GM12878 (cell line): ENCODE results near the gene TENT5A.

ENCODE experiments used
- EP300 ChIP-seq, 2 experiments: fragments of 150-350 bp in 1 of 2; IDR thresholded peaks; 2 replicates each; pipeline ENCODE4 v1.6.1; 2011 to 2012; ENCODE audit warnings: low read depth in 2 of 2, low read length in 2 of 2, borderline replicate concordance in 1 of 2, improper control_type of control experiment in 1 of 2, inconsistent platforms in 1 of 2; ENCODE audit not compliant: control insufficient read depth in 1 of 2
- EZH2 ChIP-seq: IDR thresholded peaks from 2 replicates; pipeline ENCODE4 v1.6.1; 2012; ENCODE audit warnings: low read depth, mild to moderate bottlenecking, control low read depth, inconsistent platforms, low read length, borderline replicate concordance; ENCODE audit not compliant: control insufficient read depth
- GABPA ChIP-seq: IDR thresholded peaks from 2 replicates; pipeline ENCODE4 v1.6.1; 2014; ENCODE audit warnings: antibody characterized with exemption, low read depth, mild to moderate bottlenecking, inconsistent platforms
- MTA2 ChIP-seq: fragments of 450-650 bp; IDR thresholded peaks from 2 replicates; pipeline ENCODE4 v1.6.1; 2016; ENCODE audit warnings: low read depth, mild to moderate bottlenecking, moderate library complexity
- POLR2A ChIP-seq: IDR thresholded peaks from 2 replicates; pipeline ENCODE4 v1.6.1; 2011; ENCODE audit warnings: low read depth, mild to moderate bottlenecking, low read length
- POLR2AphosphoS5 ChIP-seq: IDR thresholded peaks from 2 replicates; pipeline ENCODE4 v1.6.1; 2011; ENCODE audit warnings: mild to moderate bottlenecking, low read length, inconsistent platforms
- SMC3 ChIP-seq: IDR thresholded peaks from 2 replicates; pipeline ENCODE4 v1.6.1; 2011; ENCODE audit warnings: low read length, improper control_type of control experiment, borderline replicate concordance
- TF ChIP-seq, protein P1 (sequence below), 3 experiments: IDR thresholded peaks in 2 of 3; conservative IDR thresholded peaks in 1 of 3; 2 replicates each; pipeline ENCODE4 v1.5.1; 2011; ENCODE audit warnings: low read depth in 3 of 3, low read length in 3 of 3, mild to moderate bottlenecking in 3 of 3, control low read depth in 2 of 3, moderate library complexity in 2 of 3, inconsistent platforms in 1 of 3, mixed read lengths in 1 of 3; ENCODE audit not compliant: control insufficient read depth in 2 of 3, insufficient read depth in 1 of 3; ENCODE audit errors: extremely low read depth in 1 of 3
- TF ChIP-seq, protein P2 (sequence below): IDR thresholded peaks from 2 replicates; pipeline ENCODE4 v1.6.1; 2011; ENCODE audit warnings: low read depth, mild to moderate bottlenecking, low read length, moderate library complexity, borderline replicate concordance; ENCODE audit errors: extremely low read depth
- TF ChIP-seq, protein P3 (sequence below): IDR thresholded peaks from 2 replicates; pipeline ENCODE4 v1.6.1; 2012; ENCODE audit warnings: mild to moderate bottlenecking, low read depth, low read length

DNA sequence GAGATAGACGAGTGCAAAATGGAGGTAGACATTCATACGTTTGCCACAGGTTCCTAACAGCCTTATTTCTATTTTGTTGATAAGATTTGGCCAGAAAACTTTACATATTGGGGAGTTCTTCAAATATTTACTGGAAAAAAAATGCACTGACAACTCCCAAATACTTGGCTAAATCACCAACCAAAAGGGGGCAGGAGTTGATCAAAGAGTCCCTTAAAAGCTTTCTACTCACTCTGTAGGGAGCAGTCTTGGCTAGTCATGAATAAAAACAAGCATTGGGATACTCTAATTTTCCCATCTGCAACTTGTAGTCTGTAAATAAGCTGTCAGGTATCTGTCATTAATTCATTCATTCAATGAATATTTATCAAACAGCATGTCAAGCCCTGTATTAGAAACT is 18.4 kb downstream of the TENT5A start:
- TF ChIP-seq MTA2 (no peak), POLR2A (no peak), EP300 (IDR thresholded peaks at IDR 0.05; ENCODE audit: borderline replicate concordance in 1 of 2, control insufficient read depth in 1 of 2, low read depth in 2 of 2, low read length in 2 of 2) (no peak), SMC3 (no peak; the same call in 1 of the 2 replicates), EZH2 (no peak), GABPA (no peak), POLR2AphosphoS5 (no peak)
- TF ChIP-seq, protein P1, sequence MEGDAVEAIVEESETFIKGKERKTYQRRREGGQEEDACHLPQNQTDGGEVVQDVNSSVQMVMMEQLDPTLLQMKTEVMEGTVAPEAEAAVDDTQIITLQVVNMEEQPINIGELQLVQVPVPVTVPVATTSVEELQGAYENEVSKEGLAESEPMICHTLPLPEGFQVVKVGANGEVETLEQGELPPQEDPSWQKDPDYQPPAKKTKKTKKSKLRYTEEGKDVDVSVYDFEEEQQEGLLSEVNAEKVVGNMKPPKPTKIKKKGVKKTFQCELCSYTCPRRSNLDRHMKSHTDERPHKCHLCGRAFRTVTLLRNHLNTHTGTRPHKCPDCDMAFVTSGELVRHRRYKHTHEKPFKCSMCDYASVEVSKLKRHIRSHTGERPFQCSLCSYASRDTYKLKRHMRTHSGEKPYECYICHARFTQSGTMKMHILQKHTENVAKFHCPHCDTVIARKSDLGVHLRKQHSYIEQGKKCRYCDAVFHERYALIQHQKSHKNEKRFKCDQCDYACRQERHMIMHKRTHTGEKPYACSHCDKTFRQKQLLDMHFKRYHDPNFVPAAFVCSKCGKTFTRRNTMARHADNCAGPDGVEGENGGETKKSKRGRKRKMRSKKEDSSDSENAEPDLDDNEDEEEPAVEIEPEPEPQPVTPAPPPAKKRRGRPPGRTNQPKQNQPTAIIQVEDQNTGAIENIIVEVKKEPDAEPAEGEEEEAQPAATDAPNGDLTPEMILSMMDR (IDR thresholded peaks at IDR 0.05 in 2 of 3, conservative IDR thresholded peaks at IDR 0.05 in 1 of 3; ENCODE audit: control insufficient read depth in 2 of 3, extremely low read depth in 1 of 3, insufficient read depth in 1 of 3, low read depth in 3 of 3, low read length in 3 of 3), result peak in 1 of 3 experiments; percentile 32; a peak in 1 of 6 replicates
- TF ChIP-seq, protein P2, sequence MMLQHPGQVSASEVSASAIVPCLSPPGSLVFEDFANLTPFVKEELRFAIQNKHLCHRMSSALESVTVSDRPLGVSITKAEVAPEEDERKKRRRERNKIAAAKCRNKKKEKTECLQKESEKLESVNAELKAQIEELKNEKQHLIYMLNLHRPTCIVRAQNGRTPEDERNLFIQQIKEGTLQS, result no peak
- TF ChIP-seq, protein P3, sequence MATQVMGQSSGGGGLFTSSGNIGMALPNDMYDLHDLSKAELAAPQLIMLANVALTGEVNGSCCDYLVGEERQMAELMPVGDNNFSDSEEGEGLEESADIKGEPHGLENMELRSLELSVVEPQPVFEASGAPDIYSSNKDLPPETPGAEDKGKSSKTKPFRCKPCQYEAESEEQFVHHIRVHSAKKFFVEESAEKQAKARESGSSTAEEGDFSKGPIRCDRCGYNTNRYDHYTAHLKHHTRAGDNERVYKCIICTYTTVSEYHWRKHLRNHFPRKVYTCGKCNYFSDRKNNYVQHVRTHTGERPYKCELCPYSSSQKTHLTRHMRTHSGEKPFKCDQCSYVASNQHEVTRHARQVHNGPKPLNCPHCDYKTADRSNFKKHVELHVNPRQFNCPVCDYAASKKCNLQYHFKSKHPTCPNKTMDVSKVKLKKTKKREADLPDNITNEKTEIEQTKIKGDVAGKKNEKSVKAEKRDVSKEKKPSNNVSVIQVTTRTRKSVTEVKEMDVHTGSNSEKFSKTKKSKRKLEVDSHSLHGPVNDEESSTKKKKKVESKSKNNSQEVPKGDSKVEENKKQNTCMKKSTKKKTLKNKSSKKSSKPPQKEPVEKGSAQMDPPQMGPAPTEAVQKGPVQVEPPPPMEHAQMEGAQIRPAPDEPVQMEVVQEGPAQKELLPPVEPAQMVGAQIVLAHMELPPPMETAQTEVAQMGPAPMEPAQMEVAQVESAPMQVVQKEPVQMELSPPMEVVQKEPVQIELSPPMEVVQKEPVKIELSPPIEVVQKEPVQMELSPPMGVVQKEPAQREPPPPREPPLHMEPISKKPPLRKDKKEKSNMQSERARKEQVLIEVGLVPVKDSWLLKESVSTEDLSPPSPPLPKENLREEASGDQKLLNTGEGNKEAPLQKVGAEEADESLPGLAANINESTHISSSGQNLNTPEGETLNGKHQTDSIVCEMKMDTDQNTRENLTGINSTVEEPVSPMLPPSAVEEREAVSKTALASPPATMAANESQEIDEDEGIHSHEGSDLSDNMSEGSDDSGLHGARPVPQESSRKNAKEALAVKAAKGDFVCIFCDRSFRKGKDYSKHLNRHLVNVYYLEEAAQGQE, result no peak
